Activated T-cell treated with anti-CD3 and anti-CD28 coated beads, Interleukin-2, amount 50 U/mL, for 24 hours (primary cell): Measurements from ENCODE around the gene ELK1.

Source experiments
- DNase-seq: peaks from one replicate; pipeline ENCODE4 v3.0.0-alpha.2; 2020
- H3K27ac Mint-ChIP-seq: 2 replicates; pipeline ENCODE4 v1.8.0; 2020; ENCODE audit warnings: mild to moderate bottlenecking, mixed read lengths
- H3K27me3 Mint-ChIP-seq: 2 replicates; pipeline ENCODE4 v1.8.0; 2020; ENCODE audit warnings: mixed read lengths
- H3K36me3 Mint-ChIP-seq: 2 replicates; pipeline ENCODE4 v1.8.0; 2020; ENCODE audit warnings: low read depth, mixed read lengths
- H3K4me1 Mint-ChIP-seq: 2 replicates; pipeline ENCODE4 v1.8.0; 2020; ENCODE audit warnings: low read depth, mixed read lengths
- H3K4me3 Mint-ChIP-seq: 2 replicates; pipeline ENCODE4 v1.8.0; 2020; ENCODE audit warnings: mild to moderate bottlenecking, moderate library complexity, mixed read lengths
- H3K9me3 Mint-ChIP-seq: 2 replicates; pipeline ENCODE4 v1.8.0; 2020; ENCODE audit warnings: mixed read lengths

Gene ELK1

DNA sequence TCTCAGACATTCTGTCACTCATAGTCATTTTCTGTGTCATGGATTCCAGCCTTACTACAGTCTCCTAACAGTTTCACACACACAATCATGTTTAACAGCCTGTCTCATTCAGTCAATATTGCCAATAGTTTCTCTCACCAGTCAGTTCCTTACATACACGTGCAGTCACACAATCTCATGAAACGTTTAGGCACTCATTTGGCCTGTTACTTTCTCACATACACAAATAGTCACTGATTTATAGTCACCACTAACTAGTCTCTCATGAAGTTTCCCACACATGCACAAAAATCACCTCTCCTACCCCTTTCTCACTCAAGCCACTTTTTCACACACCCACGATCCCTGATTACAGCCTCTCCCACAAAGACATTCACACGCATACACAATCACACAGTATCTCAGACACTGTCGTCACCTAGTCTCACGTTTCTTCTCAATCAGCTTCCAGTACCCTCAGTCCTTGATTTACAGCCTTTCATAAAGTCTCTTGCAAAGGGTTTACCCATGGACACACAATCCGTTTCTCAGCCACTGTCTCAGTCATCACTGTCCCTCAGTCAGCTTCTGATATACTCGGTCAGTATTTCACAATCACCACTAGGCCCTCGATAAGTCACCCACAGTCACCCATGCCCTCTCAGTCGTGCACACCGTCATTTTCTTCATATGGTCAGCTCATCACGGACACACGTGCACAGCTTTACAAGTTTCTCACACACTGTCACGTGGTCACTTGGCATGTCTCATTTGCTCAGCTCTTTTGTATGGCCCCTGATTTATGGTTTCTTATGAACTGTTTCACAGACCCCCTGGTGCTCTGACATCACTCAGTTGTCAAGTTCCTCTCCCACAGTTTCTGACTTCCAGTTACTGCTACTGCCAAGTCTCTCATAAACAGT is 16.4 kb downstream of the ELK1 start:
- H3K4me3 Mint-ChIP-seq = no peak overlapping the region
- H3K9me3 Mint-ChIP-seq = no peaks in the 10 kb centered on the region
- H3K36me3 Mint-ChIP-seq = peaks cover 29% of the 10 kb centered on the region
- peaks cover 27% of the 10 kb centered on the region for H3K4me1 Mint-ChIP-seq
- no peak overlapping the region for H3K27ac Mint-ChIP-seq
- H3K27me3 Mint-ChIP-seq = peaks cover 4% of the 10 kb centered on the region
- no peak for DNase-seq

DNA sequence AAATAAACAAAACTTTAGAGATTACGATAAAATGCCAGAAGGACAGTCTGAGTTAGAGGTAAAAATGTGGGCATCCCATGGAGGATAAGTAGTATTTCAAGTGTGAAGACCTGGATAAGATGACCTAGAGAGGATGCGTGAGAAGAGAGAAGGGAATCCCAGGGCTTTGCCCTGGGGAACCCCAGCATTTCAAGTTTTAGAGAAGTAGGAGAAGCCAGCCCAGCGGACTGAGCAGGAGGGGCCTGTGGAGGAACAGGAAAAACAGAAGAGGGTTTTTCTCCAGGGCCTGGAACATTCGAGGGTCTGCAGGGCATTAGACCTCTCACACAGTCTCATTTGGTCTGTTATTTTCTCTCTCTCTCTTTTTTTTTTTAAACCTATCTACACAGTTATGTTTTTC is 17.7 kb downstream of the ELK1 start:
- no peaks in the 10 kb centered on the region for H3K9me3 Mint-ChIP-seq
- H3K36me3 Mint-ChIP-seq = peaks cover 18% of the 10 kb centered on the region
- peaks cover 8% of the 10 kb centered on the region for H3K27me3 Mint-ChIP-seq
- no peak for DNase-seq
- H3K4me1 Mint-ChIP-seq = peaks cover 24% of the 10 kb centered on the region
- H3K27ac Mint-ChIP-seq = no peak overlapping the region
- no peak overlapping the region for H3K4me3 Mint-ChIP-seq

DNA sequence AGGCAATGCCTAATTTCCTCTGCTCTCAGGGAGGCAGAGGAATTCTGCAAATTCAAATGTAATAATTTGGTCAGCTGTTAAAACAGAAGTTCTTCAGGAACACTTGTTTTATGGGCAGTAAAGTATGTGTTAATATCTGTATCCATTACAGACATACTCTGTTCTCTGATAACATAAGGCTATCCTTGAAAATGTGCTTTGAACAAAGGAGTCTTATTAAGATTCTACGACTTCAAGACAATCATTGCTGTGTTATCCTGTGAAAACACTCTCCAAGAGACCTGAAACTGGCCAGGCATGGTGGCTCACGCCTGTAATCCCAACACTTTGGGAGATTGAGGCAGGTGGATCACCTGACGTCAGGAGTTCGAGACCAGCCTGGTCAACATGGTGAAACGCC is 18.7 kb downstream of the ELK1 start:
- H3K4me1 Mint-ChIP-seq = peaks cover 18% of the 10 kb centered on the region
- no peak overlapping the region for H3K4me3 Mint-ChIP-seq
- H3K9me3 Mint-ChIP-seq = no peaks in the 10 kb centered on the region
- peaks cover 8% of the 10 kb centered on the region for H3K36me3 Mint-ChIP-seq
- H3K27me3 Mint-ChIP-seq = peaks cover 9% of the 10 kb centered on the region
- DNase-seq = no peak
- H3K27ac Mint-ChIP-seq = no peak overlapping the region

DNA sequence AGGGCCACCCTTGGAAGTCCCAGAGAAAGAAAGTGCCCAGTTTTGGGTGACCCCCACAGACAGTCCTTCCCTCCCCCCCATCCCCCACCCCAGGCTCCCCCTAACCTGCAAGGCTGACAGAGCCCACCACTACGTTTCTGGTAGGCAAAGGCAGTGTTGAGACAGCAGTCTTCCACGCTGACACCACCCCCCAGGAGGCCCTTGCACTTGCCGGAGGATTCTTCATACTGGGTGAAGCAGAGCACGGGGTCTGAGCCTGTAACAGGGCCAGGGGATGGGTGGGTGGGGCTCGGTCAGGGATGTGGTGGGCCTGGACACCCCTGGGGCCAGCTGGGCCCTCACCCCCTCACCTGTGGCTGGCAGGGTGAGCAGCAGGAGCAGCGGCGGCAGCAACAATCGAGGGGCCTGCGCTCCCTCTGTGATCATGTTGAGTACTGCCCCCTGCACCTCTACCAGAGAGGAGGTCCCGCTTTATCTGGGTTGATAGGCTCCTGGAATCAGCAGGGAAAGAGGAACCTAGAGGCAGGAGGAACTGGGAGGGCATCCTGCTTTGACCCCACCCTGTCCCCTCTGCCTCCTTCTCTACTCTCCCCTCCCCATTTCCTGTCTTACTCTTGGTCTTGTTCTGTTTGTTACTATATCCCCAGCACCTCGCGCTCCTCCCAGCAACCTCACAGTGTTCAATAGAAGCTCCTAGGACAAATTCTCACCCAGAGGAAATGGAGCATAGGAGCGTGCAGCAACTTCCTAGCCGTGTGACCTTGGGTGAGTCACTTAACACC is 20.8 kb downstream of the ELK1 start, which contains the start of gene CFP:
TSS of gene CFP (minus strand) at position 512 of the 782 bp plus-strand sequence. CDS start at position 426, 86 bp downstream.
- peaks cover 16% of the 10 kb centered on the region for H3K4me1 Mint-ChIP-seq
- H3K36me3 Mint-ChIP-seq = no peaks in the 10 kb centered on the region
- H3K9me3 Mint-ChIP-seq = no peaks in the 10 kb centered on the region
- H3K4me3 Mint-ChIP-seq = peak within 1 kb of the TSS; percentile 47
- no peak for DNase-seq
- peak within 1 kb of the TSS; percentile 84 for H3K27ac Mint-ChIP-seq
- peaks cover 17% of the 10 kb centered on the region for H3K27me3 Mint-ChIP-seq

DNA sequence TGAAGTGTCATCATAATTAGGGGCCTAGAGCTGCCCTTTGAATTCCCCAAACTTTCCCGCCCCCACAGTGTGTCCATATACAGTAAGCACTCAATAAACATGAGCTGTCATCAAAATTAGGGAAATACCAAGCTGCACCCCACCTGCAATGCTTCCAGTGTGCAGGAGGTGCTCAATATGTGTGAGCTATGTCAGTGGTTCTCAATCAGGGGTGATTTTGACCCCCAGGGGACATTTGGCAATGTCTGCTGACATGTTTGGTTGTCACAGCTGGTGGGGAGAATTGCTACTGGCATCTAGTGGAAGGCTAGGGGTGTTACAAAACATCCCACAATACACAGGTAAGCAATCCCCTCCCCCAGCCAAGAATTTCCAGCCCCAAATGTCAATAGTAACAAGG is 21.4 kb downstream of the ELK1 start:
- no peaks in the 10 kb centered on the region for H3K9me3 Mint-ChIP-seq
- no peak for DNase-seq

DNA sequence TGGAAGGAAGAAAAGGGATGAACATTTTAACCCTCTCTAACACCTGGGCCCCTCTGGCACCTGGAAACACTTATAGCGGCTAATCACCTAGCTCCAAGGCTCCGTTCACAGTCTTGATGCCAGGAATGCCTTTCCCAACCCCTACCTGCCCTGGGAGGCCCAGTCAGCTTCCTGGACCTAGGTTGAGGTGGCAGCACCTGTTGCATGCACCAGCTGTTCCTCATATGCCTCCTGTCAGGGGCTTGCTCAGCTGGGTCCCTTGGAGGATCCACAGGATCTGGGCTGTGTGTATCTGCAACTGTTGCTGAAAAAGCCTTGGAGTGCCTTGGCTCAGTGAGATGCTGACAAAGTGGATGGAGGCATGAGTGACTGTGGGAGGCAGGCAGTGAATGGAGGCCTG is 25.0 kb downstream of the ELK1 start:
- Mint-ChIP-seq H3K27me3 (peaks cover 35% of the 10 kb centered on the region), H3K4me1 (peaks cover 27% of the 10 kb centered on the region), H3K36me3 (no peaks in the 10 kb centered on the region), H3K9me3 (no peaks in the 10 kb centered on the region), H3K4me3 (no peak overlapping the region), H3K27ac (no peak overlapping the region)
- DNase-seq = no peak

More for the DNA sequence above, 21.4 kb downstream of the ELK1 start:
- Mint-ChIP-seq H3K4me1 (peaks cover 19% of the 10 kb centered on the region), H3K27ac (peak overlapping the region; percentile 35), H3K4me3 (peak overlapping the region; percentile 41), H3K27me3 (peaks cover 20% of the 10 kb centered on the region), H3K36me3 (no peaks in the 10 kb centered on the region)

DNA sequence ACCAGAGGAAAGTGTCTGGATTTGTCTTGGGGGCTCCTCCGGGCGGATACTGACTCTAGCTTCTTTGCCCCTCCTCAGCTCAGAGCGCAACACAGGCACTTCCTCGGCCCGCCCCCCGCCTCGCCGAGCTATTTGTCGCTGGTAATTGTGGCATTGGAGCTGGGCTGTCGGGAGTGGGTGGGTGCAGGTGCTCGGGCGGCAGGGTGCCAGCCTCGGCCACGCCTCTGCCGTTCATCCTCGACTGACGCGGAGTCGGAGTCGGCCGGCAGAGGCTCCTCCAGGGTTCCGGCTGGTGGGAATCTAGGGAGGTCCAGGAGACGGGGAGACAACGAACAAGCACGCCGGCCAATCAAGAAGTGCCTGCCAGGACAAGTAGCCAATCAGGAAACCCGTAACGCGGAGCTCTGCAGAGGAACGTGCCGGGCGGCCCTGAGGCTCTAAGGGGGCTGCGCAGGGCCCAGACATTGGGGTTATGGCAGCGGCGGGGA is 26.8 kb downstream of the ELK1 start:
- DNase-seq = peak; percentile 63
- Mint-ChIP-seq H3K4me1 (peaks cover 16% of the 10 kb centered on the region), H3K27ac (no peak overlapping the region)

DNA sequence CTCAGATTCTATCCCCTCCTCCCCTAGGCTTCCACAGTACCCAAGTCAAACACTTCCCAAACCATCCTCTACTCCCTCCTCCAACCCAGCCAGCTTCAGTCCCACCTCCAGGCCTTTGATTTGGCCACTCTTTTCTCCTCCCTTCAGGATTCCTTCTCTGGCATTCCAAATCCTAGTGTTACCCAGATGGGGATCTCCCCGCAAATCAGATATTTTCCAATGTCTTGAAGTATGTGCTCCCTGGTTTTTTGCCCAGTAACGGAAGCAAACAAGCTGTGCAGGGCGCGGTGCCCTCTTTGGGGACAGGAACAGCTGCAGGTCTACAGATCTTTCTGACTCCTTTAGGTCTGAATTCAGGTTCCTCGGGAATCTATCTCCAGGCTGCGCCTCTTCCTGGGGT is 28.5 kb downstream of the ELK1 start:
- H3K27ac Mint-ChIP-seq = no peak overlapping the region
- DNase-seq = no peak
- H3K4me3 Mint-ChIP-seq = no peak overlapping the region
- H3K9me3 Mint-ChIP-seq = no peaks in the 10 kb centered on the region
- peaks cover 14% of the 10 kb centered on the region for H3K4me1 Mint-ChIP-seq
- no peaks in the 10 kb centered on the region for H3K36me3 Mint-ChIP-seq
- peaks cover 32% of the 10 kb centered on the region for H3K27me3 Mint-ChIP-seq

More for the DNA sequence above, 26.8 kb downstream of the ELK1 start:
- Mint-ChIP-seq H3K36me3 (no peaks in the 10 kb centered on the region), H3K27me3 (peaks cover 32% of the 10 kb centered on the region), H3K4me3 (peak overlapping the region; percentile 72), H3K9me3 (no peaks in the 10 kb centered on the region)

DNA sequence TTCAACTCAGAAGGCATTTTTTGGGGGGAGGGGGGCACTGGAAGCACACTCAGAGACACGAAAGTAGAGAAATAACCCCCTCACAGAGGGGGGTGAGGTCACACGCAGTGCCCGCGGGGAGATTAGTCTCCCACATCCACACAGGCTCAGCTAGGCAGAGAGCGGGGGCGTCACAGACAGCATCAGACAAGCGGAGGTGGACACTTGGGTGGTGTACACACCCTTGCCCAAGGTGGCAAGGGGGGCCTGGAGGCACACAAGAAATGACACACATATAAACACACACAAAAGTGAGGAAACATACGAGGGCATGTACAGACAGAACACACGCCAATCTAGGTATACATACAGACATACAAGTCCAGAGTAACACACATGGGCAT is 30.1 kb downstream of the ELK1 start:
- DNase-seq = no peak
- peaks cover 14% of the 10 kb centered on the region for H3K4me1 Mint-ChIP-seq
- H3K36me3 Mint-ChIP-seq = no peaks in the 10 kb centered on the region
- no peaks in the 10 kb centered on the region for H3K9me3 Mint-ChIP-seq
- H3K4me3 Mint-ChIP-seq = no peak overlapping the region
- peaks cover 32% of the 10 kb centered on the region for H3K27me3 Mint-ChIP-seq
- no peak overlapping the region for H3K27ac Mint-ChIP-seq

DNA sequence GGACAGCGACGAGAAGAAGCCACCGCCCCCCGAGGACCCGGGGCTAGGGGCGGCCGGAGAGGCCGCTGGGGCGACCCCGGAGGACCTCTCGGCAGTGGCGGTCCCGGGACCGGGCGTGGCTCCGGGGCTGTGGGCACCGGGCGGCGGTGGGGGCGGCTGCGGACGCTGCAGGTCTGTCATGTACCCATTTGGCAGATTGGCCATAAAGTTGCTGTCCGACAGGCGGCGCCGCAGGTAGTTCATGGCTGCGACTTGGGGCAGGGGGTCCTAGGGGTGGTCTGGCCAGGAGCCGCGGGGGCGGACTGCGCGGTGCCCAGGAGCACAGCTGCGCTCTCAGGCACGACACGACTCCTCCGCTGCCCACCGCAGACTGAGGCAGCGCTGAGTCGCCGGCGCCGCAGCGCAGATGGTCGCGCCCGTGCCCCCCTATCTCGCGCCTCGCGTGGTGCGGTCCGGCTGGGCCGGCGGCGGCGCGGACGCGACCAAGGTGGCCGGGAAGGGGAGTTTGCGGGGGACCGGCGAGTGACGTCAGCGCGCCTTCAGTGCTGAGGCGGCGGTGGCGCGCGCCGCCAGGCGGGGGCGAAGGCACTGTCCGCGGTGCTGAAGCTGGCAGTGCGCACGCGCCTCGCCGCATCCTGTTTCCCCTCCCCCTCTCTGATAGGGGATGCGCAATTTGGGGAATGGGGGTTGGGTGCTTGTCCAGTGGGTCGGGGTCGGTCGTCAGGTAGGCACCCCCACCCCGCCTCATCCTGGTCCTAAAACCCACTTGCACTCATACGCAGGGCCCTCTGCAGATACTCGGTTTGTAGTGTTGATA is 30.7 kb downstream of the ELK1 start, which contains the start of gene SYN1:
TSS of gene SYN1 (minus strand) at position 372 of the 817 bp plus-strand sequence. CDS start at position 243, 129 bp downstream.
- peak; percentile 85 for DNase-seq
- no peak within 1 kb of the TSS for H3K27ac Mint-ChIP-seq

DNA sequence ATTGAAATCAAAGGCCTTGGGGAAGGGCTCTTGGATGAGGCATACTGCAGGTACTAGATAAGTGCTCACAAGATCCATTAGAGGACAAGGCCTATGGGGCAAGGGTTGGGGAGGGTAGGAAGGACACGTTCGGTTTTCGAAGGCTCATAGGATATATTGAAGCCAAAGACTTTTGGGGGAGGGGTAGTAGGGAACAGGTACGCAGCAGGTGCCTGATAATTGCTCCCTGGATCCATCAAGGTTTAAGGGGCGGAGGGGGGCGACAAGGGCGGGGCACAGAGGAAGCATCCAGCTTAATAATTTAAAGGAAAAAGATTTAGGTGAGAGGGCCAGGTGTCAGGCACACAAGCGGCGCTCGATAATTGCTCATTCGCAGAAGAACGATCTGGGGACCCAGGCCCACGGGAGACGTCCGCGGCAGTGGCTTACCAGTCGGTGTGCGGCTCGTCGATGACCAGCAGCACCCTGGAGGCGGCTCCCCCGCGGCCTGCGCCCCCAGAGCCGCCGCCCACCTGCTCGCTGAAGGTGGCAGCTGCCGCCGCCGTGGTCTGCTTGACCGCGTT is 31.4 kb downstream of the ELK1 start:
- Mint-ChIP-seq H3K27ac (no peak overlapping the region), H3K4me3 (peak overlapping the region; percentile 11), H3K36me3 (no peaks in the 10 kb centered on the region), H3K9me3 (no peaks in the 10 kb centered on the region), H3K4me1 (peaks cover 11% of the 10 kb centered on the region), H3K27me3 (peaks cover 24% of the 10 kb centered on the region)
- no peak for DNase-seq

More for the DNA sequence above, 30.7 kb downstream of the ELK1 start, which contains the start of gene SYN1:
- Mint-ChIP-seq H3K9me3 (no peaks in the 10 kb centered on the region), H3K4me1 (peaks cover 14% of the 10 kb centered on the region), H3K4me3 (peak within 1 kb of the TSS; percentile 45), H3K36me3 (no peaks in the 10 kb centered on the region), H3K27me3 (peaks cover 28% of the 10 kb centered on the region)

DNA sequence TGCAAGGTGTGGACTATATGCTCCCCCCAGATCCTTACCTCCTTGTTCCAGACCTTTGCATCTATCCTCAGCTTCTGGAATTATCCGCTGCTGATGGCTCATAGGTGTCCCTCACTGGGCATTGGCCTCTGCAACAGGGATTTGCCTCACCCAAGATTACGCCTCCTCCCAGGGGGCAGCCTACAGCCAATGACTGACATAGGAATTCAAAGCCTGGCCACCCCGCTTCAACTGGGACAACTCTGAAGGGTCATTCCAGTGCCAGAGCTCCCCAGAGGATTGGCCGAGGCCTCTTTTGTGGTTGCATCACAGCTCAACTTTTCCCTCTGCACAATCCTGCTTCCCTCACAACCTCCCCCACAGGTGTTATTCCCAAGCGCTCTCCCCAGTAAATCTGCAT is 35.7 kb downstream of the ELK1 start:
- Mint-ChIP-seq H3K4me1 (no peaks in the 10 kb centered on the region), H3K27me3 (peaks cover 23% of the 10 kb centered on the region), H3K4me3 (no peak overlapping the region), H3K36me3 (no peaks in the 10 kb centered on the region), H3K9me3 (no peaks in the 10 kb centered on the region), H3K27ac (no peak overlapping the region)
- DNase-seq = no peak

DNA sequence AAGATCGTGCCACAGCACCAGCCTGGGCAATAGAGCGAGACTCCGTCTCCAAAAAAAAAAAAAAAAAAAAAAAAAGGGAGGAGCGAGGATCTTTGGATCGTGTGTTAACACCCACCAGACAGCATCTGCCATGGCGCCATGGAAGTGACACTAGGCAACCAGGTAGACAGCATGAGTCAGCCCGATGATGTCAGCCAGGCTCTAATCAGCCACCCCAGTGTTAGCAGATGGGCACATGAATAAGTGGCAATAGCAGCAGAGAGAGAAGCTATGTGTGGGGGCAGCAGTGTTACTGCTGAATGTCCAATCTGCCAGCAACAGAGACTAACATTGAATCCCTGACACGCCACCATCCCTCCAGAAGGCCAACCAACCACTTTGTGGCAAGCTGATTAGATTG is 37.3 kb downstream of the ELK1 start:
- Mint-ChIP-seq H3K9me3 (no peaks in the 10 kb centered on the region), H3K4me3 (no peak overlapping the region), H3K4me1 (peaks cover 2% of the 10 kb centered on the region), H3K27me3 (peaks cover 18% of the 10 kb centered on the region), H3K36me3 (no peaks in the 10 kb centered on the region), H3K27ac (no peak overlapping the region)
- DNase-seq = no peak

DNA sequence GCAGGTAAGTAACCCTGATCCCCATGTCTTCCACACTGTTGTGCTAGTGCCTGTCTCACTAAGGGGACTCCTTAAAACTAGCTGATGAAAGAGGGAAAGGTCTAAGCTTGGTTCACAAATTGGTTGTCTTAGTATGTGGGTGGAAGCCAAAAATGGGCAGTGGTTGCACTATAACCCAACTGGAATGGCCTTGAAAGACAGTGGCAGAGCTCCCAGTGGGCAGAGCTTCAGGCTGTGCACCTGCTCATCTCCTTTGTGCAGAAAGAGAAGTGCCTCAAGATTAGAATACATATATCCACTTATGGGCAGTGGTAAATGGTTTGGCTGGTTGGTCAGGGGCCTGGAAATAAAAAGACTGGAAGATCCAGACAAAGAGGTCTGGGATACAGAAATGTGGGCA is 37.9 kb downstream of the ELK1 start:
- H3K4me3 Mint-ChIP-seq = no peak overlapping the region
- H3K27me3 Mint-ChIP-seq = peaks cover 17% of the 10 kb centered on the region
- no peaks in the 10 kb centered on the region for H3K36me3 Mint-ChIP-seq
- H3K27ac Mint-ChIP-seq = no peak overlapping the region
- no peak for DNase-seq
- peaks cover 2% of the 10 kb centered on the region for H3K4me1 Mint-ChIP-seq
- no peaks in the 10 kb centered on the region for H3K9me3 Mint-ChIP-seq
